ENCODE measurements around the gene NEURL4.

Gene NEURL4

GRCh38 chr17:7307686-7308624 lies 21.2 kb downstream of the NEURL4 start:
- Histone ChIP-seq H3K27me3 (ENCODE audit: insufficient read depth, low read length, poor library complexity) (no peaks in the 10 kb centered on the region), H3K36me3 (ENCODE audit: insufficient read depth, low read length) (peaks cover 42% of the 10 kb centered on the region), H2AFZ (ENCODE audit: low read depth, low read length) (no peak overlapping the region), H3K4me3 (ENCODE audit: low read depth in 1 of 2, low read length in 2 of 2) (peak overlapping the region; percentile 77 to 84), H3K4me1 (ENCODE audit: insufficient read depth, low read length) (peaks cover 56% of the 10 kb centered on the region), H3K79me2 (ENCODE audit: insufficient read depth, low read length) (peaks cover 50% of the 10 kb centered on the region), H3K27ac (ENCODE audit: low read length) (peak overlapping the region; percentile 94), H4K20me1 (ENCODE audit: insufficient read depth, low read length) (peaks cover 45% of the 10 kb centered on the region), H3K9ac (ENCODE audit: low read depth, low read length) (peak overlapping the region; percentile 88), H3K9me3 (ENCODE audit: insufficient read depth, low read length, severe bottlenecking) (no peaks in the 10 kb centered on the region), H3K4me2 (ENCODE audit: insufficient read depth, low read length) (peak overlapping the region; percentile 76)
- peak; percentile 0; the same call in 1 of the 3 replicates for ATAC-seq (ENCODE audit: insufficient read depth, low read depth)
- peak; percentile 56 for DNase-seq
- TF ChIP-seq CTCF (IDR thresholded peaks at IDR 0.05; ENCODE audit: borderline replicate concordance, extremely low read depth, low read length, poor library complexity, severe bottlenecking) = peak; percentile 23
- no peak for TF ChIP-seq EZH2 (IDR thresholded peaks at IDR 0.05; ENCODE audit: borderline replicate concordance, low read depth, low read length, severe bottlenecking)

- no peak for TF ChIP-seq CTCF (IDR thresholded peaks at IDR 0.05; ENCODE audit: borderline replicate concordance, extremely low read depth, low read length, poor library complexity, severe bottlenecking)
- TF ChIP-seq EZH2 (IDR thresholded peaks at IDR 0.05; ENCODE audit: borderline replicate concordance, low read depth, low read length, severe bottlenecking) = no peak
- no peaks in the 10 kb centered on the region for H3K27me3 ChIP-seq (ENCODE audit: insufficient read depth, low read length, poor library complexity)
- peaks cover 50% of the 10 kb centered on the region for H3K4me1 ChIP-seq (ENCODE audit: insufficient read depth, low read length)
- H3K79me2 ChIP-seq (ENCODE audit: insufficient read depth, low read length) = peaks cover 43% of the 10 kb centered on the region
- H3K4me2 ChIP-seq (ENCODE audit: insufficient read depth, low read length) = peak within 1 kb of the TSS; percentile 77
- peak within 1 kb of the TSS; percentile 94 for H3K27ac ChIP-seq (ENCODE audit: low read length)
- H4K20me1 ChIP-seq (ENCODE audit: insufficient read depth, low read length) = peaks cover 38% of the 10 kb centered on the region
- DNase-seq (peak; percentile 100), ATAC-seq (ENCODE audit: insufficient read depth, low read depth) (peak; percentile 83)
- peaks cover 34% of the 10 kb centered on the region for H3K36me3 ChIP-seq (ENCODE audit: insufficient read depth, low read length)
- H2AFZ ChIP-seq (ENCODE audit: low read depth, low read length) = peak within 1 kb of the TSS; percentile 67
- H3K4me3 ChIP-seq (ENCODE audit: low read depth in 1 of 2, low read length in 2 of 2) = peak within 1 kb of the TSS; percentile 77 to 84
- H3K9me3 ChIP-seq (ENCODE audit: insufficient read depth, low read length, severe bottlenecking) = no peaks in the 10 kb centered on the region
- peak within 1 kb of the TSS; percentile 88 for H3K9ac ChIP-seq (ENCODE audit: low read depth, low read length)
Measured at GRCh38 chr17:7306911-7307685, 22.0 kb downstream of the NEURL4 start, which contains the start of gene EIF5A. EIF5A (plus strand) TSS chr17:7307628; CDS start chr17:7309636, 2,008 bp downstream.

GRCh38 chr17:7304179-7304578 lies 25.0 kb downstream of the NEURL4 start:
- H4K20me1 ChIP-seq (ENCODE audit: insufficient read depth, low read length) = peaks cover 12% of the 10 kb centered on the region
- no peak for TF ChIP-seq CTCF (IDR thresholded peaks at IDR 0.05; ENCODE audit: borderline replicate concordance, extremely low read depth, low read length, poor library complexity, severe bottlenecking)
- TF ChIP-seq EZH2 (IDR thresholded peaks at IDR 0.05; ENCODE audit: borderline replicate concordance, low read depth, low read length, severe bottlenecking) = no peak

More at GRCh38 chr17:7304179-7304578, 25.0 kb downstream of the NEURL4 start:
- Histone ChIP-seq H3K9ac (ENCODE audit: low read depth, low read length) (no peak overlapping the region), H3K79me2 (ENCODE audit: insufficient read depth, low read length) (peaks cover 17% of the 10 kb centered on the region), H2AFZ (ENCODE audit: low read depth, low read length) (no peak overlapping the region), H3K36me3 (ENCODE audit: insufficient read depth, low read length) (peaks cover 7% of the 10 kb centered on the region), H3K4me3 (ENCODE audit: low read depth in 1 of 2, low read length in 2 of 2) (no peak overlapping the region), H3K27me3 (ENCODE audit: insufficient read depth, low read length, poor library complexity) (no peaks in the 10 kb centered on the region), H3K27ac (ENCODE audit: low read length) (no peak overlapping the region), H3K4me1 (ENCODE audit: insufficient read depth, low read length) (peaks cover 24% of the 10 kb centered on the region), H3K9me3 (ENCODE audit: insufficient read depth, low read length, severe bottlenecking) (no peaks in the 10 kb centered on the region), H3K4me2 (ENCODE audit: insufficient read depth, low read length) (no peak overlapping the region)
- ATAC-seq (ENCODE audit: insufficient read depth, low read depth) (no peak), DNase-seq (no peak)

All from DND-41 (cell line).